ENCODE data around the gene YPEL2.

YPEL2 gene

GRCh38 chr17:59357219-59357697, 25.8 kb downstream of the YPEL2 start:
- no peak for FAIRE-seq

GRCh38 chr17:59357929-59358328, 26.5 kb downstream of the YPEL2 start:
- no peak for FAIRE-seq

GRCh38 chr17:59361386-59361785, 29.9 kb downstream of the YPEL2 start:
- no peak for FAIRE-seq

- no peak for FAIRE-seq
Measured at GRCh38 chr17:59361916-59362810, 30.7 kb downstream of the YPEL2 start.

GRCh38 chr17:59362811-59363205, 31.4 kb downstream of the YPEL2 start:
- no peak for FAIRE-seq

GRCh38 chr17:59365383-59365981, 34.0 kb downstream of the YPEL2 start:
- no peak for FAIRE-seq

GRCh38 chr17:59366040-59366757, 34.7 kb downstream of the YPEL2 start:
- FAIRE-seq, result no peak

- FAIRE-seq, result no peak
Measured at GRCh38 chr17:59366773-59367656, 35.6 kb downstream of the YPEL2 start.

GRCh38 chr17:59367657-59368045, 36.2 kb downstream of the YPEL2 start:
- no peak for FAIRE-seq

GRCh38 chr17:59368218-59368857, 36.9 kb downstream of the YPEL2 start:
- no peak for FAIRE-seq

GRCh38 chr17:59369031-59369975, 37.8 kb downstream of the YPEL2 start:
- no peak for FAIRE-seq

GRCh38 chr17:59370593-59371299, 39.3 kb downstream of the YPEL2 start:
- FAIRE-seq, result no peak

- no peak for FAIRE-seq
Measured at GRCh38 chr17:59371416-59372100, 40.1 kb downstream of the YPEL2 start.

GRCh38 chr17:59372138-59372751, 40.8 kb downstream of the YPEL2 start:
- FAIRE-seq, result no peak

GRCh38 chr17:59373882-59374495, 42.5 kb downstream of the YPEL2 start:
- FAIRE-seq, result no peak

GRCh38 chr17:59374612-59375011, 43.2 kb downstream of the YPEL2 start:
- no peak for FAIRE-seq

- no peak for FAIRE-seq
Measured at GRCh38 chr17:59375857-59376256, 44.4 kb downstream of the YPEL2 start.

- FAIRE-seq, result no peak
Measured at GRCh38 chr17:59376506-59376905, 45.1 kb downstream of the YPEL2 start.
